ENCODE data around the gene EML3.
"Not testable (repeated sequence)": the region's sequence is repeated elsewhere in the genome, so short reads cannot be mapped to it uniquely, and the experiment has no call there.

The EML3 gene

GRCh38 chr11:62573592-62574362, 38.8 kb downstream of the EML3 start, which contains the start of gene EEF1G:
TSS of gene EEF1G (minus strand) at chr11:62573891. CDS start at chr11:62573842, 49 bp downstream.
- peak; percentile 100 for DNase-seq (ENCODE audit: low read depth in 2 of 2)

GRCh38 chr11:62573006-62573591, 39.5 kb downstream of the EML3 start:
- no peak for DNase-seq (ENCODE audit: low read depth in 2 of 2)

GRCh38 chr11:62572431-62572830, 40.1 kb downstream of the EML3 start:
- no peak for DNase-seq (ENCODE audit: low read depth in 2 of 2)

- not testable (repeated sequence) for DNase-seq (ENCODE audit: low read depth in 2 of 2)
Observed at GRCh38 chr11:62571493-62571892, 41.1 kb downstream of the EML3 start.

GRCh38 chr11:62570903-62571302, 41.7 kb downstream of the EML3 start:
- DNase-seq (ENCODE audit: low read depth in 2 of 2) = not testable (repeated sequence)

- no peak for DNase-seq (ENCODE audit: low read depth in 2 of 2)
Observed at GRCh38 chr11:62569611-62570010, 43.0 kb downstream of the EML3 start.

- DNase-seq (ENCODE audit: low read depth in 2 of 2) = no peak
Observed at GRCh38 chr11:62567018-62567633, 45.4 kb downstream of the EML3 start.

GRCh38 chr11:62566247-62566646, 46.3 kb downstream of the EML3 start:
- DNase-seq (ENCODE audit: low read depth in 2 of 2) = no peak

GRCh38 chr11:62565100-62565802, 47.3 kb downstream of the EML3 start:
- no peak for DNase-seq (ENCODE audit: low read depth in 2 of 2)

- not testable (repeated sequence) for DNase-seq (ENCODE audit: low read depth in 2 of 2)
Observed at GRCh38 chr11:62561677-62562230, 50.8 kb downstream of the EML3 start.

GRCh38 chr11:62560566-62561103, 51.9 kb downstream of the EML3 start:
- DNase-seq (ENCODE audit: low read depth in 2 of 2) = peak; percentile 94 to 95

- not testable (repeated sequence) for DNase-seq (ENCODE audit: low read depth in 2 of 2)
Observed at GRCh38 chr11:62559626-62560025, 52.9 kb downstream of the EML3 start.

GRCh38 chr11:62559204-62559603, 53.4 kb downstream of the EML3 start:
- DNase-seq (ENCODE audit: low read depth in 2 of 2) = no peak

- DNase-seq (ENCODE audit: low read depth in 2 of 2) = no peak
Observed at GRCh38 chr11:62558669-62559068, 53.9 kb downstream of the EML3 start.

- DNase-seq (ENCODE audit: low read depth in 2 of 2) = no peak
Observed at GRCh38 chr11:62556875-62557631, 55.5 kb downstream of the EML3 start.

- DNase-seq (ENCODE audit: low read depth in 2 of 2) = peak; percentile 85
Observed at GRCh38 chr11:62556108-62556874, 56.3 kb downstream of the EML3 start.

GRCh38 chr11:62555464-62556107, 57.0 kb downstream of the EML3 start:
- no peak for DNase-seq (ENCODE audit: low read depth in 2 of 2)

GRCh38 chr11:62554387-62555167, 58.0 kb downstream of the EML3 start:
- no peak for DNase-seq (ENCODE audit: low read depth in 2 of 2)
